ENCODE data around the gene MYOD1.

Gene MYOD1

GRCh38 chr11:17703951-17704350 lies 15.4 kb upstream of the MYOD1 start:
- no peak for FAIRE-seq

- FAIRE-seq: no peak
Observed at GRCh38 chr11:17707830-17708229, 11.5 kb upstream of the MYOD1 start.

DNA sequence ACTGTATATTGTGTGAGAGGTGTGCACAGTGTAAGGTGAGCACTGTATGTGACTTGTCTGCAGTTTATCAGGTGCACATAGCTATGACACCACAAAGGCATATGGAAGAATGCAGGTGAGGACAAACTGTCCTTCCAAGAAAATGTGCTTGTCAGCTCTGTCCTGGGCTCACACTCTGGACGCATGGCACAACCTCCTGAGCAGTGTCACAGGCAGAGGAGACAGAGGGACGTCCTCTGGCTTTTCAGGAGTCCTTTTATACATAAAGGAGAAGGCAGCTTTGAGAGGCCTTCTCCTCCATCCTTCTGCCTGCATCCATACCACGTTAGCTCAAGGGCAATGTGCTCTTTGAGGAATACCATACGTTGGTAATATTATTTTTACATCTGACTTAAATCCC lies 7.5 kb upstream of the MYOD1 start:
- no peak for FAIRE-seq

DNA sequence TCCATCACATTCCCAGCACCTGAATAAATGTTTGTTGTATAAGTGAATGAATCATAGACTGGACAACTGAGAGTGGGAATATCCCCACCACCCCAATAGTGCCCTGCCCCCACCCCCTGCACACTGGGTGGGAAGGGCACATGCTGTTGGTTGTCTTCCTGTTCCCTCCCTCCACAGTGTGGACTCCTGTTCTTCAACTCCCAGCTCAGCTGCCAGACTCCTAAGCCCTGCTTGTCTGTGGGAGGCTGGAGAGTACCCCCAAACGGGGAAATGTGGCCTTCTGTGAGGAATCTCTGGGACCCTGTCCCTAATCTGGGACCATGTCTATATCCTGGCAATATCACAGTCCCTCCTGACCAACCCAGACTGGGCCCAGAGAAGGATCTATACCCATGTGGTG lies 5.5 kb upstream of the MYOD1 start:
- FAIRE-seq: no peak

- FAIRE-seq: no peak
Observed at GRCh38 chr11:17714356-17714854, 5.0 kb upstream of the MYOD1 start.

DNA sequence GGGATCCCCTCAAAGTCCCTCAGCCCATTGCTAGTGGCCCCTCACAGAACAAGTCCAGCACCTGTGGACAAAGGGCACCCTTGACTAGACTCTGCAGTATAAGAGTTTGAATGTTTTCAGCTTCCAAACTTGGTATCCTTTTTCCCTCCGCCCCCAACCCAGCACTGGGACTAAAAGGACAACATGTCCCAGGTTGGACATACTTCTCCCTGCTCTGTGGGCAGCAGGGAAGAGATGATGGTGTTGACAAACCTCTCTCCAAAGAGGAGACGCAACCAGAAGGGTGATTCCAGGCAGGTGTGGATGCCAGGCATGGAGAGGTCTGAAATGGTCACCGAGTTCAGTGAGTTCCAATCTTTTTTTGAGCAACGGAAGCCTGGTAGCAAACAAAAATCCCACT lies 4.5 kb upstream of the MYOD1 start:
- FAIRE-seq: no peak

- FAIRE-seq: no peak
Observed at GRCh38 chr11:17716807-17717206, 2.6 kb upstream of the MYOD1 start.

- no peak for FAIRE-seq
Observed at GRCh38 chr11:17718015-17718414, 1.4 kb upstream of the MYOD1 start.

- no peak for FAIRE-seq
Observed at GRCh38 chr11:17718510-17718962, 835 bp upstream of the MYOD1 start.

DNA sequence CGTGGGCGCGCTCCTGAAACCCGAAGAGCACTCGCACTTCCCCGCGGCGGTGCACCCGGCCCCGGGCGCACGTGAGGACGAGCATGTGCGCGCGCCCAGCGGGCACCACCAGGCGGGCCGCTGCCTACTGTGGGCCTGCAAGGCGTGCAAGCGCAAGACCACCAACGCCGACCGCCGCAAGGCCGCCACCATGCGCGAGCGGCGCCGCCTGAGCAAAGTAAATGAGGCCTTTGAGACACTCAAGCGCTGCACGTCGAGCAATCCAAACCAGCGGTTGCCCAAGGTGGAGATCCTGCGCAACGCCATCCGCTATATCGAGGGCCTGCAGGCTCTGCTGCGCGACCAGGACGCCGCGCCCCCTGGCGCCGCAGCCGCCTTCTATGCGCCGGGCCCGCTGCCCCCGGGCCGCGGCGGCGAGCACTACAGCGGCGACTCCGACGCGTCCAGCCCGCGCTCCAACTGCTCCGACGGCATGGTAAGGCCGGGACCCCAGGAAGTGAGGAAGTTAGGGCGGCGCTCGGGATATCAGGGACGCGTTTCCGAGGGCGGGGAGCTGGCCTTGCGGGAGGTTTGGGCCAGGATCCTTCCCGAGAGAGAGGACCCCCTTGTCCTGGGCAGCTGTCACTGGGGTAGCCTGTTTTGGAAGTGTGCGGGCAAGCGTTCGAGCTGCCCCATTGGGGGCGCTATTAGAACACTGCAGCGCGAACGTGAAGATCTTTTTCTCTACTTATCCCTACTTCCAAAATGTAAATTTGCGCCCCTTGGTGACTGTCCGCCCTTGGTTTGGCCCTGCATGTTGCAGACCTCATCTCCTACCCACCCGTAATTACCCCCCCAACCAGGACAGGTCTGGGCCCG lies 796 bp downstream of the MYOD1 start:
- no peak for FAIRE-seq

- FAIRE-seq: no peak
Observed at GRCh38 chr11:17720796-17721171, 1.4 kb downstream of the MYOD1 start.

- no peak for FAIRE-seq
Observed at GRCh38 chr11:17721242-17721999, 2.0 kb downstream of the MYOD1 start.

DNA sequence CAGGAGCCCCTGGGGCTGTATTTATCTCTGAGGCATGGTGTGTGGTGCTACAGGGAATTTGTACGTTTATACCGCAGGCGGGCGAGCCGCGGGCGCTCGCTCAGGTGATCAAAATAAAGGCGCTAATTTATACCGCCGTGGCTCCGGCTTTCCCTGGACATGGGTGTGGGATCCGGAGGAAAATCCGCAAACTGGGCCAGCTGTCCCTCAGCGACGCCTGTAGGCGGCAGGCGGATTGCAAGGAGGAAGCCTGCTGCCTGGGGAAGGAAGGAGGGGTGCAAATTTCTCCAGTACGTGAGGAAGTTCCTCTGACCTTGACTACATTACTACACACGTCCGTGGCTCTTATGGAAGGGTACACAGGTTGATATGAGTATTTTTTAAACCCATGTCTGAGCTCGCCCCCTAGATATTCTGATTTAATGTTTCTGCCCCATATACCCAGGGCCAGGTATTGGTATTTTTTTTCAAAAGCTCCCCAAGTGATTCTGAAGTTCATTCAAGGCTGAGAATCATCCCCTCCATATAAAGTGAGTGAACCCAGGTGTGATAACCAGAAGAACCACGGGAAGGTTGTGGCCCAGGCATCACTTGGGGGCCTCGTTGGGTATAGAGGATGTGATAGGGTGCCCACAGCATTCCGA lies 2.8 kb downstream of the MYOD1 start:
- no peak for FAIRE-seq

GRCh38 chr11:17724020-17724908 lies 4.9 kb downstream of the MYOD1 start:
- no peak for FAIRE-seq

- FAIRE-seq: no peak
Observed at GRCh38 chr11:17725174-17725573, 5.8 kb downstream of the MYOD1 start.

GRCh38 chr11:17730137-17730536 lies 10.8 kb downstream of the MYOD1 start:
- FAIRE-seq: no peak

- no peak for FAIRE-seq
Observed at GRCh38 chr11:17730608-17731462, 11.5 kb downstream of the MYOD1 start.

DNA sequence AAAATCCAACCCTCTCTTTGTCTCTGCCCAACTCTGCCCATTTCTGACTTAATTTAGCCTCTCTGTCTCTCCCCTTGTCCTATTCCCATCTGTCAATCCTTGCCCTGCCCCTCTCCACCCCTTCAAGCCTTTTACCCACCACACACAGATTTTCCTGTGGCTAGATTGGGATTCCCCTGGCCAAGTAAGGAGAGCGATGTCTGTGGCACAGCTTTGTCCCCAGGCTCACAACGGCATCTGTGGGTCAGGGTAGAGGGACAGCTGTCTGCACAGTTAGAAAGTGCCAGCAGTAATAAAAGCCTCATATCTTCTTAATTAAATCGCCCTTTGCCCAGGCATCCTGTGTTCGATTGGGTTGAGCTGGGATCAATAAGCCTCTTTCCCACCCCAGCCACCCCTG lies 13.9 kb downstream of the MYOD1 start:
- no peak for FAIRE-seq

DNA sequence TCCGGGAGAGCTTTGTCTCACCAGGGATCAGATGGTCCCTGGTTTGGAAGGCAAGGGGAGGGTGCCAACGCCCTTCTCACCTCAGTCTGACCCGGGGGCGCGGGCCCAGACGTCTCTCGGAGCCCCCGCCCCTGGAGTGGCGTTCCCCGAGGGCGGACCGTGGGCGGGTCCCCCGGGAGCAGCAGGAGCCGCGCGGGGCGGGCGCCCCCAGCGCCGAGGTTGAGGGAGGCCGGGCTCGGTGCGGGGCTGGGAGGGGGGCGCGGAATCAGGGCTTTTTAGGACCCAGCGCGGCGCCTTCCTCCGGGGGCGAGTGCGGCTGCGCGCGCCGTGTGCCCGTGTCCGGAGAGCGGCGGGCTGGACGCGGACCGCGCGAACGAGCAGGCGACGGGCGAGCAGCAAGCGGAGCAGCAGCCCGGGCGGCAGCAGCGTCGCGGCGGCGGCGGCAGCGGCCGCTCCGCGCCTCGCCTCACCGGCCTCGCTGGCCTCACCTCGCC lies 15.1 kb downstream of the MYOD1 start, which contains the start of gene KCNC1:
Gene KCNC1 (plus strand): TSS at position 364 of the 494 bp plus-strand sequence. CDS start 1,222 bp downstream, outside the sequence.
- FAIRE-seq: no peak

GRCh38 chr11:17734986-17735817 lies 15.8 kb downstream of the MYOD1 start:
- FAIRE-seq: no peak

Data from A204.1 (cell line).